Muscle of leg (tissue), 11 donors: Measurements from ENCODE around the gene SHH. TPM values are rescaled to one million over a fixed set of nuclear protein-coding genes. Genes with fewer than 3 reads are reported as not detected.

ENCODE experiments used
- DNase-seq: peaks from one replicate; pipeline ENCODE4 v3.0.0; 2013
- H3K27ac ChIP-seq: one replicate; pipeline ENCODE4 v1.5.1; 2013; ENCODE audit warnings: mild to moderate bottlenecking, low read length, control low read depth
- H3K27me3 ChIP-seq: one replicate; pipeline ENCODE4 v1.6.1; 2013; ENCODE audit warnings: low read length; ENCODE audit not compliant: control insufficient read depth, insufficient read depth
- H3K36me3 ChIP-seq: one replicate; pipeline ENCODE4 v1.6.1; 2013; ENCODE audit warnings: low read length; ENCODE audit not compliant: control insufficient read depth, insufficient read depth
- H3K4me1 ChIP-seq: one replicate; pipeline ENCODE4 v1.6.1; 2013; ENCODE audit warnings: low read length; ENCODE audit not compliant: control insufficient read depth, insufficient read depth
- H3K4me3 ChIP-seq: one replicate; pipeline ENCODE4 v1.5.1; 2013; ENCODE audit warnings: low read length, control low read depth
- H3K9me3 ChIP-seq: replicated peaks from 2 replicates; pipeline ENCODE4 v1.6.1; 2013; ENCODE audit warnings: low read depth, low read length; ENCODE audit not compliant: control insufficient read depth
- WGBS: methylation state at CpG from one replicate; pipeline ENCODE4 v1.1.5; 2013; ENCODE audit warnings: missing lambda C conversion rate; ENCODE audit not compliant: insufficient coverage; 5-methylcytosine and 5-hydroxymethylcytosine counted together
- polyA plus RNA-seq, 8 donors: library from polyadenylated mRNA; unstranded; fragments of 120-200 nt; gene quantifications; one replicate each; pipeline versions ENCODE4 v1.2.1 to v1.2.3, GENCODE V29; 2013; ENCODE audit warnings: inconsistent platforms in 1 of 8, low replicate concordance in 1 of 8; ENCODE audit not compliant: insufficient read length in 8 of 8, insufficient read depth in 1 of 8
- total RNA-seq: library from RNA; stranded (reverse); fragments of 120-200 nt; gene quantifications from one replicate; pipeline ENCODE4 v1.2.4, GENCODE V29; 2013

The SHH gene
- total and polyA plus RNA-seq, 9 donors = under 0.01 to 0.72 (median 0.05) TPM; not detected in 1

DNA sequence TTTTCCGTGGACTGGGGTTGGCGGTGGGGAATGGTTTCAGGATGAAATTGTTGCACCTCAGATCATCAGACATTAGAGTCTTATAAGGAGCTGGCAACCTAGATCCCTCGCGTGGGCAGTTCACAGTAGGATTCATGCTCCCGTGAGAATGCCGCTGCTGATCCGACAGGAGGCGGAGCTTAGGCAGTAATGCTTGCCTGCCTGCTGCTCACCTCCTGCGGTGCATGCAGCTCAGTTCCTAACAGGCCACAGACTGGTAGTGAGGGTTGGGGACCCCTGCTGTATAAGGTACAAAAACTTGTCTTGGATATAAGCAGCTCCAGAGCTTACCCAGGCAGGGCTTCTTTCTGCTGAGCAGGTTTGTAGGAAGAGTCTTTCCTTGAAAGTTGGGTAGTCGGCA is 53.9 kb downstream of the SHH start:
- Histone ChIP-seq H3K4me3 (no peak overlapping the region), H3K27me3 (no peaks in the 10 kb centered on the region), H3K27ac (no peak overlapping the region), H3K9me3 (no peaks in the 10 kb centered on the region), H3K4me1 (peaks cover 23% of the 10 kb centered on the region), H3K36me3 (peaks cover 8% of the 10 kb centered on the region)
- WGBS = 100% methylated on average over 2 of the region's 10 CpGs
- DNase-seq = no peak

DNA sequence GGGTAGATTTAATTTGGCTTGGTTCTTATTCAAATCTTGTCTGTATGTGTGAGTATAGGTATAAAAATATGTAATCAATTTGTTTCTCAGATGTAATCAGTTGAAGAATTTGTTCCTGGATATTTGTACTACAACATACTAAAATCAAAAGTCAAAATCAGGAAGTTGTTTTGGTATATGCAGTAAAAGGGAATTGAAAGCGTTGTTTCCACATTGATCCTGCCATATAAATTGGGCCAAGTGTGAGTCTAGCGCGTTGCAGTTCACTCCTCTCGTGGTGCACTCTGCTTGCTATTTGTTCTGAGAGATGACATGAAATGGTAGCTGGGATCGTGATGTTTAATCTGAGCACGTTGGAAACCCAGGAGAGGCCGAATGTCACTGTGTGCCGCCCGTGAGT is 55.9 kb downstream of the SHH start:
- 88% methylated on average over 9 of the region's 9 CpGs for WGBS
- Histone ChIP-seq H3K4me3 (no peak overlapping the region), H3K9me3 (no peaks in the 10 kb centered on the region), H3K4me1 (peaks cover 10% of the 10 kb centered on the region), H3K36me3 (peaks cover 11% of the 10 kb centered on the region), H3K27me3 (no peaks in the 10 kb centered on the region), H3K27ac (no peak overlapping the region)
- DNase-seq = peak; percentile 55

DNA sequence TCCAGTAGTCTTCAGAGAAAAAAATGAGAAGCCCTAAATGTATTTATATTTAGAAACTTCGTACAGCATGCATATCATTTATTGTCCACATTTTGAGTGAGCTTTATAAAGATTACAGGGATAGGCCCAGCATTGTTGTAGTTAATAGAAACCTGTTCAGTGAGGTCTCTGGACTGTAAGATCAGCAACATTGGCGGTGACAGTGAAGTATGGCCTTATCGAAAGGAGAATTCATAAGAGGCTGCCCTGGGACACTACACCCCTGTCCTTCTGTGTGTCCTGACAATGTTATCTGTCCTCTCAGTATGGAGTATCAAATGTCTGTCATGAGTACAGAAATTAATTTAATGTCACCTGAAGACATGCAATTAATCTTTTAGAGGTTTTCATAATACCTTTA is 57.2 kb downstream of the SHH start:
- no peak overlapping the region for H3K4me3 ChIP-seq
- H3K27me3 ChIP-seq = no peaks in the 10 kb centered on the region
- H3K9me3 ChIP-seq = no peaks in the 10 kb centered on the region
- peaks cover 10% of the 10 kb centered on the region for H3K4me1 ChIP-seq
- WGBS = no CpG with 5 or more reads among the region's 3 CpGs
- H3K36me3 ChIP-seq = peaks cover 7% of the 10 kb centered on the region
- DNase-seq = no peak
- no peak overlapping the region for H3K27ac ChIP-seq

DNA sequence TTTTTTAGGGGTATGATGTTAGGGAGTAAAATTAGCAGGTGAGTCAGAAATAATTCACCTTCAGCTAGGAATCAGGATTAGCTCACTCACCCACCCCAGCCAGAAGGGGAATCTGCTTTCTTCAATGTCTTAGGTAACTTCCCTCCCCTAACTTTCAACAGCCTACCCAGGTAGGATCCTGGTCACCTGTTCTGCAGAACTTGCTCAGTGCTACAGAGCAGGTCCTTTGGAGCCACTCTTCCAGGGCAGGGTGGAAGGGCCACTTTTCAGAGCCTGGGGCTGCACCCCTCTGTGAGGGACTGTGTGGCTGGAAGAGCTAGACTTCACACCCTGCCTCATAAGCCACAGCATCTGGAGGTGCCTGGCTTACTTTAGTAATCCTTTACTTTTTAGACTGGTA is 58.1 kb downstream of the SHH start:
- Histone ChIP-seq H3K36me3 (peaks cover 4% of the 10 kb centered on the region), H3K4me1 (peaks cover 10% of the 10 kb centered on the region), H3K9me3 (no peaks in the 10 kb centered on the region), H3K27ac (no peak overlapping the region), H3K27me3 (no peaks in the 10 kb centered on the region), H3K4me3 (no peak overlapping the region)
- no peak for DNase-seq

- no peak overlapping the region for H3K27ac ChIP-seq
- no peak overlapping the region for H3K4me3 ChIP-seq
- no peaks in the 10 kb centered on the region for H3K9me3 ChIP-seq
- H3K27me3 ChIP-seq = no peaks in the 10 kb centered on the region
- H3K36me3 ChIP-seq = peaks cover 4% of the 10 kb centered on the region
- no peak for DNase-seq
- H3K4me1 ChIP-seq = peaks cover 10% of the 10 kb centered on the region
- 88% methylated on average over 10 of the region's 10 CpGs for WGBS
Measured at GRCh38 chr7:155753446-155753965, 58.8 kb downstream of the SHH start.

DNA sequence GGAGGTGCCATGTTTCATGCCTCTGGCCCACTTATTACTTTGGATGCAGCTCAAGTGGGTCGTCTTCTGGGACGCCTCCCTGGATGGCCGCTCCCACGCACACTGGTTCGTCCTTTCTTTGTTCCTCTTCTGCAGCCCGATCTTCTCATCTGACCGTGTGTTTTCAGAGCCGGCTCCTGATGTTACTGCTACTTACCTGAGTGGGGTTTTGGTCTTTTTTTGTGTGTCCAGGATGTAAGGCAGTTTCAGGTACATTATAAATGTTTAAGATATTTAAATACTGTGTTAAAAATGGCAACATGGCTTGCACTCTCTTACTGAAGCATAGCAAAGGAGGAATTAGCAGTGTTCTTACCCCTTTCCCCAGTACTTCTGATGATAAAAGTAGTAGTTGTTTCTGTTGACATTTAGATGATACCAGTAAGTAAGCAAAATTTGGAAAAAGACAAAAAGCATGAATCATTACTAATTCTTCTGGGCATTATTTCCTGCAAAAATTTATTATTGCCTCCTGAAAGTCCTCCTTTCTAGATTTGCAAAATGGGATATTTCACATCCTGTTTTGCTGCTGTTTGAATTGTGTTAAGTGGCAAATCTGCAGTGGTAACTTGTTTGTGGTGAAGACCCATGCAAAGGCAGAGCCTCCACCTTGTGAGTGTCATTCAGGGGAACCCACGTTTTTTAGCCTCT is 59.4 kb downstream of the SHH start:
- WGBS = 72% methylated on average over 4 of the region's 9 CpGs

GRCh38 chr7:155751409-155751808 is 60.9 kb downstream of the SHH start:
- Histone ChIP-seq H3K27me3 (no peaks in the 10 kb centered on the region), H3K4me3 (no peak overlapping the region), H3K4me1 (peaks cover 10% of the 10 kb centered on the region), H3K27ac (no peak overlapping the region), H3K36me3 (peaks cover 6% of the 10 kb centered on the region), H3K9me3 (no peaks in the 10 kb centered on the region)
- no peak for DNase-seq
- WGBS = 38% methylated on average over 1 of the region's 4 CpGs

More for the DNA sequence above, 59.4 kb downstream of the SHH start:
- Histone ChIP-seq H3K27ac (no peak overlapping the region), H3K36me3 (peaks cover 4% of the 10 kb centered on the region), H3K4me3 (no peak overlapping the region), H3K27me3 (no peaks in the 10 kb centered on the region), H3K4me1 (peaks cover 10% of the 10 kb centered on the region), H3K9me3 (no peaks in the 10 kb centered on the region)
- DNase-seq = no peak

DNA sequence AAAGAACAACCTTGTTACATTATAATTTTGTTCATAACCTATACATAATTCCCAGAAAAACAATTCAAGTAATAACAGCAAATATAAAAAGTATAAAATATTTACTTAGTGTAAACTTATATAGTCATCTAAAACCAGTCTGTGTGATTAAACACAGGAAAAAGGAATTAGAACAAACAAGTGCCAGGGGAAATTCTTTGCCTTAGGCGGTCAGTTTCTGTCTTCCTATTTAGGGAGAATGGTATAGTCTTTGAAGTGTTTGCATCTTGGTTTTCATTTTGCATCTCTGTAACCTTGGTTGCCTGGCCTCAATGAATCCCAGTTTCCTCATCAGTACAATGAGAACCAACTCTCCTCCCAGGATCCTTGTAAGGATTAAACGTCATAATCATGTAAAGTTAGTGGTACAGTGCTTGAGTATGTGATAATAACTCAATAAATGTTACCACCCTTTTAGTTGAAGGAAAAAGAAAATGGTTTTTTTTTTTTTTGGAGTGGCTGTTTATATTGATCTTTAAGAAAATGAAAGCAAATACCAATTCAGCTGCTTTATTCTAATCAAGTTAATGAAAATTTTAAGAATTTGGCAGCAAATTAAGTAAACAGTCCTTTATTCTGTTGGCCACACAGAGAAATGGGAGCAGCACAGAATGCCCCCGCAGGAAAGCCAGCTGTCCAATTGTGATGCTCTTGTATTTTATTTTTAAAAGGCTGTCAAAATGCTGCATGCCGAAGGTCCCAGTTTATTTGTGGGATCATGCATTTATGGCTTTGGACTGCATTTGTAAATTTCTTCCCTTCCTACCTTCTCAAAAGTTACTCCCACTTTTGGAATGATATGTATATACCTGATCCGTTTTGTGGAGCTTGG is 61.8 kb downstream of the SHH start:
- peaks cover 10% of the 10 kb centered on the region for H3K4me1 ChIP-seq
- H3K9me3 ChIP-seq = no peaks in the 10 kb centered on the region
- H3K27ac ChIP-seq = no peak overlapping the region
- no peaks in the 10 kb centered on the region for H3K27me3 ChIP-seq
- no CpG with 5 or more reads among the region's 5 CpGs for WGBS
- no peak overlapping the region for H3K4me3 ChIP-seq
- H3K36me3 ChIP-seq = peaks cover 14% of the 10 kb centered on the region
- DNase-seq = no peak
